ENCODE results near the gene AFMID. TPM values are rescaled to one million over a fixed set of nuclear protein-coding genes. Genes with fewer than 3 reads are reported as not detected.

AFMID gene
- total RNA-seq, 6 donors from 2014 or later: 30.5 to 265 (median 44.2) TPM

GRCh38 chr17:78224231-78225087 lies 37.3 kb downstream of the AFMID start:
- peaks cover 7 to 13% (median 8%) of the 10 kb centered on the region in 4 donors for H3K4me1 ChIP-seq
- H3K27me3 ChIP-seq: no peaks in the 10 kb centered on the region
- no peak overlapping the region for H3K4me3 ChIP-seq
- no peaks in the 10 kb centered on the region for H3K36me3 ChIP-seq
- no peaks in the 10 kb centered on the region for H3K9me3 ChIP-seq
- peak overlapping the region in 3 of 4 donors; percentile 36 to 84 (median 64) for H3K27ac ChIP-seq
- ATAC-seq (ENCODE audit: low FRiP score in 2 of 2) (no peak), DNase-seq (no peak)
- no peak for TF ChIP-seq POLR2A (IDR thresholded peaks at IDR 0.05)
- TF ChIP-seq CTCF (IDR thresholded peaks at IDR 0.05): no peak
- TF ChIP-seq EP300 (IDR thresholded peaks at IDR 0.05): no peak
- TF ChIP-seq POLR2AphosphoS5 (IDR thresholded peaks at IDR 0.05): no peak
- WGBS, 2 donors: 69 to 83% methylated on average over 27 of the region's 27 CpGs

GRCh38 chr17:78225088-78225865 lies 38.1 kb downstream of the AFMID start:
- H3K9me3 ChIP-seq: no peaks in the 10 kb centered on the region
- DNase-seq (no peak), ATAC-seq (ENCODE audit: low FRiP score in 2 of 2) (peak in 1 of 2 donors; percentile 35)
- peaks cover 7 to 13% (median 8%) of the 10 kb centered on the region in 4 donors for H3K4me1 ChIP-seq
- no peaks in the 10 kb centered on the region for H3K27me3 ChIP-seq
- no peaks in the 10 kb centered on the region for H3K36me3 ChIP-seq
- TF ChIP-seq POLR2A (IDR thresholded peaks at IDR 0.05) (no peak), POLR2AphosphoS5 (IDR thresholded peaks at IDR 0.05) (no peak), EP300 (IDR thresholded peaks at IDR 0.05) (no peak), CTCF (IDR thresholded peaks at IDR 0.05) (no peak)
- 93 to 94% methylated on average over 16 of the region's 16 CpGs for WGBS, 2 donors
- H3K4me3 ChIP-seq: no peak overlapping the region
- peak overlapping the region in 2 of 4 donors; percentile 64 to 84 for H3K27ac ChIP-seq

GRCh38 chr17:78226055-78226758 lies 39.0 kb downstream of the AFMID start:
- WGBS, 2 donors: 72 to 75% methylated on average over 11 to 12 of the region's 12 CpGs
- no peak for ATAC-seq (ENCODE audit: low FRiP score in 2 of 2)
- Histone ChIP-seq H3K4me1 (peaks cover 7 to 13% (median 8%) of the 10 kb centered on the region in 4 donors), H3K4me3 (no peak overlapping the region), H3K27ac (no peak overlapping the region), H3K36me3 (no peaks in the 10 kb centered on the region), H3K9me3 (no peaks in the 10 kb centered on the region), H3K27me3 (peaks cover 0 to 7% (median 2%) of the 10 kb centered on the region in 4 donors)
- TF ChIP-seq EP300 (IDR thresholded peaks at IDR 0.05) (no peak), POLR2AphosphoS5 (IDR thresholded peaks at IDR 0.05) (no peak), CTCF (IDR thresholded peaks at IDR 0.05) (no peak), POLR2A (IDR thresholded peaks at IDR 0.05) (no peak)
- no peak for DNase-seq

GRCh38 chr17:78226759-78227454 lies 39.7 kb downstream of the AFMID start:
- H3K4me3 ChIP-seq: no peak overlapping the region
- H3K27me3 ChIP-seq: peaks cover 0 to 13% (median 6%) of the 10 kb centered on the region in 4 donors
- H3K4me1 ChIP-seq: peaks cover 7 to 19% (median 11%) of the 10 kb centered on the region in 4 donors
- peak in 1 of 2 donors; percentile 43 for TF ChIP-seq POLR2AphosphoS5 (IDR thresholded peaks at IDR 0.05)
- no peak for TF ChIP-seq EP300 (IDR thresholded peaks at IDR 0.05)
- ATAC-seq (ENCODE audit: low FRiP score in 2 of 2) (peak in 1 of 2 donors; percentile 31), DNase-seq (no peak)
- peak overlapping the region in 2 of 4 donors; percentile 2 to 11 for H3K27ac ChIP-seq
- WGBS, 2 donors: 45 to 51% methylated on average over 12 to 20 of the region's 20 CpGs
- H3K9me3 ChIP-seq: no peaks in the 10 kb centered on the region
- no peaks in the 10 kb centered on the region for H3K36me3 ChIP-seq

Data from upper lobe of left lung (tissue), 6 donors.